HT1080 (cell line): Measurements from ENCODE around the gene RPN1. TPM values are rescaled to one million over a fixed set of nuclear protein-coding genes. Genes with fewer than 3 reads are reported as not detected.
"Not testable (repeated sequence)": the region's sequence is repeated elsewhere in the genome, so short reads cannot be mapped to it uniquely, and the experiment has no call there.

ENCODE experiments used
- DNase-seq: peaks from one replicate; pipeline ENCODE4 v3.0.0-alpha.2; 2015; ENCODE audit warnings: low read depth
- total RNA-seq: library from RNA; depleted of rRNA; stranded (reverse); fragments of >200 nt; shearing (Covaris generic); gene quantifications from 2 replicates; pipeline ENCODE4 v1.2.3, GENCODE V29; 2014

RPN1 gene
- total RNA-seq, 1 experiment from 2014 or later, result 524 TPM

GRCh38 chr3:128653383-128653992 is 2.9 kb upstream of the RPN1 start:
- not testable (repeated sequence) for DNase-seq

- DNase-seq, result no peak
Observed at GRCh38 chr3:128648940-128649663, 1.5 kb downstream of the RPN1 start.

- DNase-seq, result no peak
Observed at GRCh38 chr3:128648402-128648801, 2.2 kb downstream of the RPN1 start.

GRCh38 chr3:128647307-128647706 is 3.3 kb downstream of the RPN1 start:
- no peak for DNase-seq

GRCh38 chr3:128634075-128634611 is 16.5 kb downstream of the RPN1 start:
- no peak for DNase-seq

GRCh38 chr3:128632301-128632700 is 18.3 kb downstream of the RPN1 start:
- no peak for DNase-seq

DNA sequence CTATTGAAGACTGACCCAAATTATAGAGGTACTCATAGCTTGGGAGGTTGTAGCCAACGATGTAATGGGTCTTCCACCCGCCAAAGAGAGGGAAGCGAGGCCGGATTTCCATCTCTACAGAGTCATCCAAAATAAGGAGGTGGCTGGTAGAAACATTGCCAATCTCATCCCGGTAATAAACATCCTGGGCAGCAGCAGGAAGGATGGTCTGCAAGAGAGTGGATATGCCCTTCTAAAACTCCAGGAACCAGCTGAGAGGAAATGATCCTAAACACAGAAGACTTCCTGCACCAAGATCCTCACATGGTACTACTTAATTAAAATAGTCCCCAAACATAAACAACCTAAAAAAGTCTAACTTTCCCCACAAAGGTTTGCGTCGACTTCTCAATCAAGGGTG is 20.7 kb downstream of the RPN1 start:
- DNase-seq, result no peak

GRCh38 chr3:128625409-128625945 is 25.1 kb downstream of the RPN1 start:
- no peak for DNase-seq

DNA sequence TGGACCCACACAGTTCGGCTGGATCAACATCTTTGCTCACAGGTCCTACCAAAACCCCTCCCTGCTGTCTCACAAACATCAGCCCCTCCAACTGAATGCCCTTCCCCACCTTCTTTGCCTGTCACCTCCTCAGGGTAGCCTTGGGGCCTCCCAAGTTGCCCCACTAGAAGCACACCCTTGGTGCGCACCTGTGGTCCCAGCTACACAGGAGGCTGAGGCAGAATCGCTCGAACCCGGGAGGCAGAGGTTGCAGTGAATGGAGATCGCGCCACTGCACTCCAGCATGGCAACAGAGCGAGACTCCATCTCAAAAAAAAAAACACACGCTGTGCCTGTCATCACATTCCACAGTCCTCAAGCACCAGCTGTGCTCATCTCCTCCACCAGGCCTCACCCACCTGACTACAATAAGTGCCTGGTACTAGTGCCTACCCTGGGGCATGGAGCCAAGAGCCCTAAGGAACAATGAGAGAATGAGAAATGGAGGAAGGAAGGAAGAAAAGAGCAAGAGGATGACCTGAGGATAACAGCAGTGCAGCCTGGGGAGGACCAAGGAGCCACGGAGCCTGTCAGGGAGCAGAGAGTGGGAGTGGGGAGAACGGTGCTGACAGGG is 26.0 kb downstream of the RPN1 start:
- DNase-seq, result no peak

GRCh38 chr3:128623762-128624176 is 26.8 kb downstream of the RPN1 start:
- no peak for DNase-seq

GRCh38 chr3:128621931-128622330 is 28.7 kb downstream of the RPN1 start:
- DNase-seq, result no peak

GRCh38 chr3:128621234-128621633 is 29.4 kb downstream of the RPN1 start:
- DNase-seq, result no peak

DNA sequence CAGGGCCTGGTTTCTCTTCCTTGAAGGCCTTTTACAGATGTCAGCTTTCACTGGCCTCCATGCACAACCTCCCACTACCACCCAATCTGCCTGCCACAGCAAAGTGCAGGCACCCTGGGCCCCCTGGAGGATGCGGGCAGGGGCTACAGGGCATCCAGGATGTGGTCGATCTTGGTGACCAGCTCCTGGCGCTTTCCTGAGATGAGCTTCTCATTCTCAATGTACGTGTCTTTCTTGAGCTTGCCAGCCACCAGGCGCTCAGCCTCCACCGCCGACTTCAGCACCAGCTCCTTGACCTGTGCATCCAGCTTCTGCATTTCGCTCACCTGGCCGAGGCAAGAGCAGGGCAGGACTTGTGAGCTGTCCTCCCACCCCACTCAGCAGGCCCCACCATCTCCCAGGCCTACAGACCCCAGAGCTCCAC is 30.3 kb downstream of the RPN1 start:
- peak; percentile 54 for DNase-seq

GRCh38 chr3:128619146-128619890 is 31.3 kb downstream of the RPN1 start:
- DNase-seq, result peak; percentile 95

DNA sequence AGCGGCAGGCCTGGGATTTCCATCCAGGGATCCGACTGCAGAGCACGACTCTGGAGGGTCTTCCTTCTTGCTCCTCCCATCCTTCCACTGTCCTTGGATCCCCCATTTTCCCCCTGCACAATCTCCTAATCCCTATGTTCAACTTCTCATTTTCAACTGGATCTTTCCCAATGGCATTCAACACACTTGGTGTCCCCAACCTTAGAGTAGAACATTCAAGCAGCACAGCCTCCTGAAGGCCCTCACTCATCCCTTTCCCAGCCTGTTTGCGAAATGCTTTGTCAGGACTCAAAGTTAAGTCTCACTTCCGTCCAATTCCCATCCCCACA is 32.3 kb downstream of the RPN1 start:
- DNase-seq, result no peak

- peak; percentile 95 for DNase-seq
Observed at GRCh38 chr3:128617557-128618397, 32.8 kb downstream of the RPN1 start.

- no peak for DNase-seq
Observed at GRCh38 chr3:128617270-128617556, 33.4 kb downstream of the RPN1 start.

GRCh38 chr3:128616516-128617269 is 33.9 kb downstream of the RPN1 start:
- DNase-seq, result no peak

- no peak for DNase-seq
Observed at GRCh38 chr3:128614076-128614475, 36.5 kb downstream of the RPN1 start.
